KMS-11 (cell line): ENCODE measurements around the gene DDA1.

Experiments
- H2AFZ ChIP-seq: fragments of 200-600 bp; sonication (generic); 2 replicates; pipeline ENCODE4 v1.6.1; 2016; ENCODE audit warnings: antibody characterized with exemption, mixed run types, low read depth
- H3K27ac ChIP-seq: fragments of 200-600 bp; sonication (generic); 2 replicates; pipeline ENCODE4 v1.6.1; 2016; ENCODE audit warnings: mild to moderate bottlenecking, mixed run types
- H3K27me3 ChIP-seq: fragments of 200-600 bp; sonication (generic); 2 replicates; pipeline ENCODE4 v1.6.1; 2017; ENCODE audit warnings: mild to moderate bottlenecking, low read depth, mixed run types, moderate library complexity; ENCODE audit not compliant: insufficient read depth
- H3K36me3 ChIP-seq: fragments of 200-600 bp; sonication (generic); 2 replicates; pipeline ENCODE4 v1.6.1; 2017; ENCODE audit warnings: mild to moderate bottlenecking, mixed run types; ENCODE audit not compliant: insufficient read depth
- H3K4me1 ChIP-seq: fragments of 200-600 bp; sonication (generic); 2 replicates; pipeline ENCODE4 v1.6.1; 2016; ENCODE audit warnings: mild to moderate bottlenecking, low read depth, mixed run types; ENCODE audit not compliant: poor library complexity, severe bottlenecking
- H3K4me2 ChIP-seq: fragments of 200-600 bp; sonication (generic); 2 replicates; pipeline ENCODE4 v1.7.0; 2016; ENCODE audit warnings: mild to moderate bottlenecking, mixed run types
- H3K4me3 ChIP-seq: fragments of 200-600 bp; sonication (generic); IDR thresholded peaks from 2 replicates; pipeline ENCODE4 v1.6.1; 2017; ENCODE audit warnings: low read depth, low read length, mixed read lengths; ENCODE audit not compliant: insufficient read depth
- H3K79me2 ChIP-seq: fragments of 200-600 bp; sonication (generic); 2 replicates; pipeline ENCODE4 v1.6.1; 2016; ENCODE audit warnings: low read depth, mixed run types; ENCODE audit not compliant: insufficient read depth
- H3K9ac ChIP-seq: fragments of 200-600 bp; sonication (generic); 2 replicates; pipeline ENCODE4 v1.6.1; 2016; ENCODE audit warnings: mild to moderate bottlenecking, mixed run types
- H4K20me1 ChIP-seq: fragments of 200-600 bp; sonication (generic); 2 replicates; pipeline ENCODE4 v1.6.1; 2016; ENCODE audit warnings: mild to moderate bottlenecking, mixed run types; ENCODE audit not compliant: insufficient read depth
- TF ChIP-seq, protein P1 (sequence below): fragments of 200-600 bp; sonication (generic); conservative IDR thresholded peaks from 2 replicates; pipeline ENCODE4 v1.6.1; 2017; ENCODE audit warnings: low read depth, mild to moderate bottlenecking, antibody characterized with exemption, low read length, moderate library complexity, mixed read lengths

DDA1 gene

DNA sequence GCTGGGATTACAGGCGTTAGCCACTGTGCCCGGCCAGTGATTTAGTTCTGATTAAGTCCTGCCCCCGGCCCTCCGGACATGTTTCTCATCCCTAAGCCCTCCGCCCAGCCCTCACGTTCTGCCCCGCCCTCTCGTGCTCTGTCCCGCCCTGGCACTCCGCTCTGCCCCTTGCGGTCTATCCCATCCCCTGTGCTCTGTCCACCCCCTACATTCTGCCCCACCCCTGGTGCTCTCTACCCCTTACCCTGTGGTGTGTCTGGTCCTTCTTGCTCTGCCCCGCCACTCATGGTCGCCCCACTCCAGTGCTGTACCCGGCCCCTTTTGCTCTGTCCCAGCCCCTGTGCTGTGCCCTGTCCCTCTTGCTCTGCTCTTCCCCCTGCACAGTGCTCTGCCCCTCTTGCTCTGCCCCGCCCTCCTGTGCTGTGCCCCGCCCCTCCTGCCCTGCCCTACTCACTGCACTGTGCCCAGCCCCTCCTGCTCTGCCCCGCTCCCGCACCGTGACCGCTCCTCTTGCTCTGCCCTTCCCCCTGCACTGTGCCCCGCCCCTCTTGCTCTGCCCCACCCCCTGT is 31.0 kb downstream of the DDA1 start:
- Histone ChIP-seq H3K9ac (no peak overlapping the region), H4K20me1 (no peaks in the 10 kb centered on the region), H3K27ac (no peak overlapping the region), H3K4me3 (no peak overlapping the region), H2AFZ (no peak overlapping the region), H3K27me3 (no peaks in the 10 kb centered on the region), H3K36me3 (no peaks in the 10 kb centered on the region), H3K79me2 (no peaks in the 10 kb centered on the region), H3K4me2 (no peak overlapping the region), H3K4me1 (peaks cover 9% of the 10 kb centered on the region)
- TF ChIP-seq, protein P1, sequence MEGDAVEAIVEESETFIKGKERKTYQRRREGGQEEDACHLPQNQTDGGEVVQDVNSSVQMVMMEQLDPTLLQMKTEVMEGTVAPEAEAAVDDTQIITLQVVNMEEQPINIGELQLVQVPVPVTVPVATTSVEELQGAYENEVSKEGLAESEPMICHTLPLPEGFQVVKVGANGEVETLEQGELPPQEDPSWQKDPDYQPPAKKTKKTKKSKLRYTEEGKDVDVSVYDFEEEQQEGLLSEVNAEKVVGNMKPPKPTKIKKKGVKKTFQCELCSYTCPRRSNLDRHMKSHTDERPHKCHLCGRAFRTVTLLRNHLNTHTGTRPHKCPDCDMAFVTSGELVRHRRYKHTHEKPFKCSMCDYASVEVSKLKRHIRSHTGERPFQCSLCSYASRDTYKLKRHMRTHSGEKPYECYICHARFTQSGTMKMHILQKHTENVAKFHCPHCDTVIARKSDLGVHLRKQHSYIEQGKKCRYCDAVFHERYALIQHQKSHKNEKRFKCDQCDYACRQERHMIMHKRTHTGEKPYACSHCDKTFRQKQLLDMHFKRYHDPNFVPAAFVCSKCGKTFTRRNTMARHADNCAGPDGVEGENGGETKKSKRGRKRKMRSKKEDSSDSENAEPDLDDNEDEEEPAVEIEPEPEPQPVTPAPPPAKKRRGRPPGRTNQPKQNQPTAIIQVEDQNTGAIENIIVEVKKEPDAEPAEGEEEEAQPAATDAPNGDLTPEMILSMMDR: no peak

DNA sequence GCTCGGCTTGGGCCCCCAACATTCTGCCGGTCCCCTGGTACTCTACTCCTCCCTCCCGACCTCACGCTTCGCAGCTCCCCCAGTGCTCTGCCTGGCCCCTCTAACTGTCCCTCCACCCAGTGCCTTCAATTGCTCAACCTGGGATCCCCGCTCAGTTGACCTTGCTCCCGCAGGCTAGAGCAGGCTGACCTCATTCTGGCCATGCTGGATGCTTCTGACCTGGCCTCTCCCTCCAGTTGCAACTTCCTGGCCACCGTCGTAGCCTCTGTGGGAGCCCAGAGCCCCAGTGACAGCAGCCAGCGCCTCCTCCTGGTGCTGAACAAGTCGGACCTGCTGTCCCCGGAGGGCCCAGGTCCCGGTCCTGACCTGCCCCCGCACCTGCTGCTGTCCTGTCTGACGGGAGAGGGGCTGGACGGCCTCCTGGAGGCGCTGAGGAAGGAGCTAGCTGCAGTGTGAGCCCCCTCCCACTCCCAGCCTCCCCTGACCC is 31.6 kb downstream of the DDA1 start:
- H3K4me3 ChIP-seq: no peak overlapping the region
- TF ChIP-seq, protein P1: no peak
- no peak overlapping the region for H3K9ac ChIP-seq
- H3K79me2 ChIP-seq: no peaks in the 10 kb centered on the region
- H3K27ac ChIP-seq: no peak overlapping the region
- H3K27me3 ChIP-seq: no peaks in the 10 kb centered on the region
- peaks cover 3% of the 10 kb centered on the region for H3K4me1 ChIP-seq
- no peaks in the 10 kb centered on the region for H3K36me3 ChIP-seq
- no peak overlapping the region for H3K4me2 ChIP-seq
- no peaks in the 10 kb centered on the region for H4K20me1 ChIP-seq
- no peak overlapping the region for H2AFZ ChIP-seq

DNA sequence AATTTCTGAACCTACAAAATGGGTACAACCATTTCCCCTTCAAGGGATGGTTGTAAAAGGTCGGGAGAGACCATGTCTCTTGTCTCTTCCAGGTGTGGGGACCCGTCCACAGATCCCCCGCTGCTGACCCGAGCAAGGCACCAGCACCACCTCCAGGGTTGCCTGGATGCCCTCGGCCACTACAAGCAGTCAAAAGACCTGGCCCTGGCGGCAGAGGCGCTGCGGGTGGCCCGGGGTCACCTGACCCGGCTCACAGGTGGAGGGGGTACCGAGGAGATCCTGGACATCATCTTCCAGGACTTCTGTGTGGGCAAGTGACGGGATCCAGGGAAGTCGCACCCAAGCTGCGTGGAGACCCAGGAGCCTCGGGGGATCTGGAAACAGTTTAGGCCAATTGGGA is 32.0 kb downstream of the DDA1 start:
- Histone ChIP-seq H3K27ac (no peak overlapping the region), H3K4me1 (peaks cover 4% of the 10 kb centered on the region), H3K27me3 (no peaks in the 10 kb centered on the region), H3K79me2 (no peaks in the 10 kb centered on the region), H2AFZ (no peak overlapping the region), H4K20me1 (no peaks in the 10 kb centered on the region), H3K4me2 (no peak overlapping the region), H3K9ac (no peak overlapping the region), H3K36me3 (no peaks in the 10 kb centered on the region), H3K4me3 (no peak overlapping the region)
- TF ChIP-seq, protein P1: no peak

DNA sequence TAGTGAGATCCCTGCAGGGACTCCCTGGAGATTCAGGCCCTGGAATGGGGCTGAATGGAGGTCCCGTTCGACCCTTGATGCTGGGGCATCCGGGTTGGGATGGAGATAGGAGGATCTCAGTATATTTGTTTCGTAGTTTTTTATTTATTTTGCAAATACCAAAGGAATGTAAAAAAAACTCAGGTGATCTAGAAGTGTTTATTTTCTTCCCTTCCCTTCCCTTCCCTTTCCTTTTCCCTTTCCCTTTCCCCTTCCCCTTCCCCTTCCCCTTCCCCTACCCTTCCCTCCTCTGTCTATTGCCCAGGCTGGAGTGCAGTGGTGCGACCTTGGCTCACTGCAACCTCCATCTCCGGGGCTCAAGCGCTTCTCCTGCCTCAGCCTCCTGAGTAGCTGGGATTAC is 32.5 kb downstream of the DDA1 start:
- no peaks in the 10 kb centered on the region for H3K27me3 ChIP-seq
- no peaks in the 10 kb centered on the region for H4K20me1 ChIP-seq
- peaks cover 9% of the 10 kb centered on the region for H3K4me1 ChIP-seq
- TF ChIP-seq, protein P1: no peak
- no peaks in the 10 kb centered on the region for H3K79me2 ChIP-seq
- H3K27ac ChIP-seq: no peak overlapping the region
- H3K4me2 ChIP-seq: no peak overlapping the region
- no peaks in the 10 kb centered on the region for H3K36me3 ChIP-seq
- no peak overlapping the region for H2AFZ ChIP-seq
- no peak overlapping the region for H3K4me3 ChIP-seq
- no peak overlapping the region for H3K9ac ChIP-seq
